Fibroblast of lung (primary cell): ENCODE measurements around the gene KLB. TPM values are rescaled to one million over a fixed set of nuclear protein-coding genes. Genes with fewer than 3 reads are reported as not detected.
"Not testable (repeated sequence)": the region's sequence is repeated elsewhere in the genome, so short reads cannot be mapped to it uniquely, and the experiment has no call there.

Experiments used
- DNase-seq, 2 donors: peaks; one replicate each; pipeline versions ENCODE4 v3.0.0 to v3.0.0-alpha.2; 2010; ENCODE audit warnings: low read depth in 2 of 2
- H2AFZ ChIP-seq: 2 replicates; pipeline ENCODE4 v1.5.1; 2012; ENCODE audit warnings: low read length, control low read depth, inconsistent platforms
- H3K27ac ChIP-seq: 2 replicates; pipeline ENCODE4 v1.5.1; 2011; ENCODE audit warnings: low read length, control low read depth; ENCODE audit not compliant: insufficient read depth
- H3K27me3 ChIP-seq: 2 replicates; pipeline ENCODE4 v1.5.1; 2011; ENCODE audit warnings: mild to moderate bottlenecking, low read length; ENCODE audit not compliant: control insufficient read depth, insufficient read depth
- H3K36me3 ChIP-seq: 2 replicates; pipeline ENCODE4 v1.5.1; 2011; ENCODE audit warnings: low read length; ENCODE audit not compliant: control insufficient read depth, insufficient read depth
- H3K4me1 ChIP-seq: 2 replicates; pipeline ENCODE4 v1.5.1; 2011; ENCODE audit warnings: low read length; ENCODE audit not compliant: control insufficient read depth, insufficient read depth; ENCODE audit errors: extremely low read depth
- H3K4me2 ChIP-seq: 2 replicates; pipeline ENCODE4 v1.5.1; 2011; ENCODE audit warnings: low read length, control low read depth; ENCODE audit not compliant: insufficient read depth; ENCODE audit errors: extremely low read depth
- H3K4me3 ChIP-seq, 4 experiments: fragments of 200-600 bp in 1 of 4; sonication (generic) in 1 of 4; replicated peaks in 1 of 4; 2 replicates each; pipeline ENCODE4 v1.5.1; 2011 to 2016; ENCODE audit warnings: low read length in 4 of 4, low read depth in 3 of 4, mild to moderate bottlenecking in 3 of 4, control low read depth in 2 of 4, inconsistent platforms in 1 of 4, mixed read lengths in 1 of 4; ENCODE audit not compliant: insufficient read depth in 1 of 4; ENCODE audit errors: control extremely low read depth in 1 of 4
- H3K79me2 ChIP-seq: 2 replicates; pipeline ENCODE4 v1.5.1; 2012; ENCODE audit warnings: mild to moderate bottlenecking, low read length, inconsistent platforms; ENCODE audit not compliant: control insufficient read depth, insufficient read depth
- H3K9ac ChIP-seq: 2 replicates; pipeline ENCODE4 v1.5.1; 2011; ENCODE audit warnings: mild to moderate bottlenecking, low read length, control low read depth; ENCODE audit not compliant: insufficient read depth
- H3K9me3 ChIP-seq: 2 replicates; pipeline ENCODE4 v1.5.1; 2012; ENCODE audit warnings: low read depth, low read length; ENCODE audit not compliant: control insufficient read depth, insufficient read depth
- H4K20me1 ChIP-seq: 2 replicates; pipeline ENCODE4 v1.5.1; 2011; ENCODE audit warnings: low read length; ENCODE audit not compliant: control insufficient read depth, insufficient read depth; ENCODE audit errors: extremely low read depth
- CTCF ChIP-seq, 2 donors: IDR thresholded peaks in 1 of 2; conservative IDR thresholded peaks in 1 of 2; 1 replicate in 1 of 2; 2 replicates in 1 of 2; pipeline ENCODE4 v1.5.1; 2011 to 2012; ENCODE audit warnings: low read length in 2 of 2, control low read depth in 1 of 2, inconsistent platforms in 1 of 2, low read depth in 1 of 2, mild to moderate bottlenecking in 1 of 2
- EZH2 ChIP-seq: IDR thresholded peaks from 2 replicates; pipeline ENCODE4 v1.5.1; 2012; ENCODE audit warnings: low read length, control low read depth, mild to moderate bottlenecking; ENCODE audit errors: missing control alignments
- polyA plus RNA-seq, 2 donors: library from polyadenylated mRNA; depleted of rRNA in 1 of 2; stranded (reverse) in 1 of 2; unstranded in 1 of 2; fragments of >200 nt; gene quantifications; 2 replicates each; pipeline ENCODE4 v1.2.1, GENCODE V29; 2011 to 2012; ENCODE audit warnings: missing spikeins in 1 of 2
- total RNA-seq: library from RNA; depleted of rRNA; stranded (reverse); fragments of >200 nt; gene quantifications from 2 replicates; pipeline ENCODE4 v1.2.1, GENCODE V29; 2014

The KLB gene
- total and polyA plus RNA-seq, 2 donors (not counting 1 experiment from before 2014, with no cell fraction given), result not detected

GRCh38 chr4:39456946-39457763 lies 50.4 kb downstream of the KLB start:
- Histone ChIP-seq H3K27ac (peak overlapping the region; percentile 95), H3K9me3 (no peaks in the 10 kb centered on the region), H3K27me3 (no peaks in the 10 kb centered on the region), H3K4me1 (peaks cover 10% of the 10 kb centered on the region), H3K9ac (peak overlapping the region; percentile 98), H2AFZ (no peak overlapping the region), H3K36me3 (peaks cover 6% of the 10 kb centered on the region), H4K20me1 (peaks cover 1% of the 10 kb centered on the region), H3K4me3 (peak overlapping the region; percentile 85 to 100 (median 96)), H3K4me2 (peak overlapping the region; percentile 98), H3K79me2 (peaks cover 39% of the 10 kb centered on the region)
- DNase-seq, result no peak
- TF ChIP-seq EZH2, result no peak
- TF ChIP-seq CTCF (conservative IDR thresholded peaks at IDR 0.05 in 1 of 2, IDR thresholded peaks at IDR 0.05 in 1 of 2; ENCODE audit: low read depth in 1 of 2, low read length in 2 of 2), result no peak

GRCh38 chr4:39458161-39458504 lies 51.4 kb downstream of the KLB start:
- DNase-seq, H2AFZ ChIP-seq, H4K20me1 ChIP-seq, H3K27me3 ChIP-seq, H3K36me3 ChIP-seq, H3K9me3 ChIP-seq: not testable (repeated sequence)
- Histone ChIP-seq H3K4me2 (peak overlapping the region; percentile 98), H3K9ac (peak overlapping the region; percentile 98), H3K79me2 (peaks cover 39% of the 10 kb centered on the region), H3K27ac (peak overlapping the region; percentile 95), H3K4me3 (peak overlapping the region; percentile 85 to 100 (median 96)), H3K4me1 (peaks cover 10% of the 10 kb centered on the region)

- Histone ChIP-seq H3K4me1 (peaks cover 10% of the 10 kb centered on the region), H3K9ac (peak within 1 kb of the TSS; percentile 98), H4K20me1 (peaks cover 1% of the 10 kb centered on the region), H3K4me2 (peak within 1 kb of the TSS; percentile 98), H2AFZ (peak within 1 kb of the TSS; percentile 96), H3K79me2 (peaks cover 39% of the 10 kb centered on the region), H3K4me3 (peak within 1 kb of the TSS; percentile 85 to 100 (median 96)), H3K9me3 (no peaks in the 10 kb centered on the region), H3K36me3 (peaks cover 6% of the 10 kb centered on the region), H3K27ac (peak within 1 kb of the TSS; percentile 95), H3K27me3 (no peaks in the 10 kb centered on the region)
- TF ChIP-seq EZH2 (no peak), CTCF (conservative IDR thresholded peaks at IDR 0.05 in 1 of 2, IDR thresholded peaks at IDR 0.05 in 1 of 2; ENCODE audit: low read depth in 1 of 2, low read length in 2 of 2) (no peak)
- peak; percentile 99 to 100 for DNase-seq
Measured at GRCh38 chr4:39458505-39459300, 52.0 kb downstream of the KLB start, which contains the start of the genes LIAS and RPL9. LIAS (plus strand) TSS chr4:39459056; CDS start chr4:39459118, 62 bp downstream. RPL9 (minus strand) TSS chr4:39458922; CDS start chr4:39458439, 483 bp downstream.
